K562 (cell line): ENCODE results near the gene TCF19. TPM values are rescaled to one million over a fixed set of nuclear protein-coding genes. Genes with fewer than 3 reads are reported as not detected.
A peak's percentile ranks its signal among the peaks of the same experiment; 100 is the strongest.

Source experiments
- ATAC-seq: fragments of 200-7000 bp; cut with Tn5 transposase; 3 replicates; pipeline ENCODE4 v1.9.1; 2020; ENCODE audit warnings: moderate library complexity
- BruUV-seq: library from RNA; stranded (reverse); fragments of 400-500 nt; replicated peaks from 2 replicates; lab custom pipeline; 2021; lab: Mats Ljungman, UMichigan
- CTCF ChIA-PET: fragments of 300-600 bp; formaldehyde crosslinking; extraction: SDS; loops from one replicate; lab custom pipeline; 2021; ENCODE audit warnings: low intra/inter-chr PET ratio; lab: Yijun Ruan, JAX
- POLR2A ChIA-PET: fragments of 300-600, 350-650 bp; sonication (Branson Sonifier 250); formaldehyde crosslinking; extraction: SDS; loops from one replicate; lab custom pipeline; 2021; ENCODE audit warnings: antibody characterized with exemption, inconsistent platforms; lab: Yijun Ruan, JAX
- DNase-seq, 4 experiments: peaks; one replicate each; pipeline versions ENCODE4 v3.0.0 to v3.0.0-alpha.2; 2011 to 2018; ENCODE audit warnings: low spot score in 3 of 4, mixed read lengths in 3 of 4; ENCODE audit errors: extremely low read depth in 1 of 4
- FAIRE-seq: peaks from 2 replicates; lab custom pipeline; 2011; peaks lifted over from hg19 to GRCh38; lab: Jason Lieb, UNC
- H2AFZ ChIP-seq: 2 replicates; pipeline ENCODE4 v1.6.0; 2011; ENCODE audit warnings: low read depth, low read length, control low read depth, inconsistent platforms
- H3K27ac ChIP-seq: fragments of 200-600 bp; 3 replicates; pipeline ENCODE4 v1.8.0; 2011; ENCODE audit warnings: low read depth, mild to moderate bottlenecking, control low read depth, inconsistent platforms, low read length, moderate library complexity, mixed read lengths; ENCODE audit errors: extremely low read depth
- H3K27me3 ChIP-seq, 2 experiments: fragments of 300-600 bp in 1 of 2; 2 replicates in 1 of 2; 3 replicates in 1 of 2; pipeline versions ENCODE4 v1.6.0 to v1.8.0; 2011; ENCODE audit warnings: inconsistent platforms in 2 of 2, low read length in 2 of 2, mild to moderate bottlenecking in 1 of 2, mixed read lengths in 1 of 2, moderate library complexity in 1 of 2; ENCODE audit not compliant: control insufficient read depth in 2 of 2, insufficient read depth in 2 of 2
- H3K36me3 ChIP-seq: fragments of 300-600 bp; 3 replicates; pipeline ENCODE4 v1.8.0; 2011; ENCODE audit warnings: mild to moderate bottlenecking, low read length, inconsistent platforms; ENCODE audit not compliant: control insufficient read depth, insufficient read depth
- H3K4me1 ChIP-seq, 2 experiments: fragments of 200-600 bp in 1 of 2; replicated peaks in 1 of 2; 2 replicates in 1 of 2; 3 replicates in 1 of 2; pipeline versions ENCODE4 v1.5.1 to v1.8.0; 2011; ENCODE audit warnings: inconsistent platforms in 2 of 2, low read length in 2 of 2, mild to moderate bottlenecking in 1 of 2, mixed read lengths in 1 of 2, moderate library complexity in 1 of 2; ENCODE audit not compliant: control insufficient read depth in 2 of 2, insufficient read depth in 2 of 2
- H3K4me2 ChIP-seq: 2 replicates; pipeline ENCODE4 v1.6.1; 2011; ENCODE audit warnings: low read length, control low read depth, inconsistent platforms, mixed read lengths; ENCODE audit not compliant: insufficient read depth
- H3K4me3 ChIP-seq: fragments of 200-600 bp; sonication (generic), shearing (Covaris generic); 2 replicates; pipeline ENCODE4 v1.5.1; 2016; ENCODE audit warnings: control low read depth, inconsistent platforms
- H3K79me2 ChIP-seq: fragments of 200-600 bp; 3 replicates; pipeline ENCODE4 v1.8.0; 2011; ENCODE audit warnings: low read length, inconsistent platforms; ENCODE audit not compliant: control insufficient read depth, insufficient read depth
- H3K9ac ChIP-seq, 2 experiments: 2 replicates each; pipeline versions ENCODE4 v1.6.0 to v1.6.1; 2011; ENCODE audit warnings: low read depth in 2 of 2, low read length in 2 of 2, control low read depth in 1 of 2, inconsistent platforms in 1 of 2, mild to moderate bottlenecking in 1 of 2, mixed read lengths in 1 of 2; ENCODE audit not compliant: insufficient read depth in 1 of 2
- H3K9me1 ChIP-seq: one replicate; pipeline ENCODE4 v1.6.0; 2011; ENCODE audit warnings: inconsistent platforms, mild to moderate bottlenecking, low read length, moderate library complexity; ENCODE audit not compliant: control insufficient read depth, insufficient read depth
- H3K9me3 ChIP-seq: replicated peaks from 2 replicates; pipeline ENCODE4 v1.5.1; 2011; ENCODE audit warnings: low read depth, low read length, inconsistent platforms; ENCODE audit not compliant: control insufficient read depth, insufficient read depth
- H4K20me1 ChIP-seq: replicated peaks from 2 replicates; pipeline ENCODE4 v1.6.1; 2011; ENCODE audit warnings: low read length, inconsistent platforms, mixed read lengths; ENCODE audit not compliant: control insufficient read depth, insufficient read depth
- CBFB ChIP-seq: sonication (generic); formaldehyde crosslinking; IDR thresholded peaks from 2 replicates; pipeline ENCODE4 v1.4.0; 2020; ENCODE audit warnings: mild to moderate bottlenecking, missing genetic modification reagents
- EP300 ChIP-seq: IDR thresholded peaks from 2 replicates; pipeline ENCODE4 v1.6.1; 2012; ENCODE audit warnings: low read length, improper control_type of control experiment
- EZH2 ChIP-seq: IDR thresholded peaks from 2 replicates; pipeline ENCODE4 v1.6.1; 2012; ENCODE audit warnings: low read depth, mild to moderate bottlenecking, inconsistent platforms, low read length, borderline replicate concordance
- LARP7 ChIP-seq: fragments of 450-650 bp; IDR thresholded peaks from 2 replicates; pipeline ENCODE4 v1.6.1; 2016
- NFXL1 ChIP-seq: fragments of 450-650 bp; formaldehyde crosslinking; IDR thresholded peaks from 2 replicates; pipeline ENCODE4 v1.4.0; 2021; ENCODE audit warnings: mild to moderate bottlenecking
- SNRNP70 ChIP-seq: fragments of 200-400 bp; formaldehyde crosslinking; optimal IDR thresholded peaks from 2 replicates; pipeline ENCODE3; 2017; ENCODE audit warnings: low read depth, low read length
- STAT5A ChIP-seq: IDR thresholded peaks from 2 replicates; pipeline ENCODE4 v1.6.1; 2012; ENCODE audit warnings: low read length, inconsistent platforms, borderline replicate concordance
- XRCC3 ChIP-seq: fragments of 450-650 bp; IDR thresholded peaks from 2 replicates; pipeline ENCODE4 v1.6.1; 2017; ENCODE audit warnings: mild to moderate bottlenecking, moderate library complexity
- WGBS: fragments of 100-300 bp; shearing (Covaris generic); methylation state at CpG from one replicate; pipeline ENCODE4 v1.1.6; 2016; ENCODE audit warnings: low coverage, mixed read lengths; ENCODE audit not compliant: insufficient coverage; ENCODE audit errors: missing lambda C conversion rate; 5-methylcytosine and 5-hydroxymethylcytosine counted together
- in situ Hi-C: fragments of 300-500 bp; cut with MboI; formaldehyde crosslinking; loops from 4 replicates; pipeline ENCODE4 v1.15.0; 2018; ENCODE audit warnings: inconsistent platforms, mixed read lengths
- intact Hi-C: fragments of 100-400 bp; cut with micrococcal nuclease; formaldehyde crosslinking; loops from 2 replicates; pipeline ENCODE4 v1.14.2; 2022
- polyA plus RNA-seq, 8 experiments: library from polyadenylated mRNA; depleted of rRNA in 4 of 8; stranded (reverse) in 5 of 8; unstranded in 3 of 8; fragments of >200 nt; fragmentation: Nextera tagmentation in 2 of 8; fragmentation: Illumina TruSeq in 1 of 8; extraction: Ambion mirVana in 2 of 8; extraction: Trizol in 1 of 8; gene quantifications; 2 replicates each; pipeline versions ENCODE4 v1.2.1 to v1.2.3, GENCODE V29; 2011 to 2014; ENCODE audit warnings: inconsistent platforms in 1 of 8, missing spikeins in 1 of 8
- total RNA-seq, 7 experiments: library from RNA; depleted of rRNA in 6 of 7; stranded (reverse); fragments of >200 nt in 6 of 7; fragmentation: Illumina TruSeq in 2 of 7; extraction: Trizol in 2 of 7; gene quantifications; 2 replicates each; pipeline versions ENCODE4 v1.2.1 to v1.2.3, GENCODE V29; 2011 to 2021; ENCODE audit warnings: low replicate concordance in 1 of 7
- TF ChIP-seq, protein P1 (sequence below): sonication (generic); formaldehyde crosslinking; IDR thresholded peaks from 2 replicates; pipeline ENCODE4 v1.8.1; 2023; ENCODE audit warnings: mild to moderate bottlenecking, missing genetic modification reagents, moderate library complexity
- TF ChIP-seq, protein P2 (sequence below), 2 experiments: fragments of 150-350 bp in 1 of 2; IDR thresholded peaks; 2 replicates each; pipeline ENCODE4 v1.6.1; 2012 to 2016; ENCODE audit warnings: low read depth in 2 of 2, low read length in 2 of 2, mild to moderate bottlenecking in 1 of 2, moderate library complexity in 1 of 2

TCF19 gene
- total and polyA plus RNA-seq, 9 of the 15 experiments (the other 6 are each of a cell fraction or from before 2014, with no cell fraction given): 4.2 to 42.5 (median 25.7) TPM

- intact Hi-C loops (no loop called here), in situ Hi-C loops (no loop called here)
- no peaks in the 10 kb centered on the region for H3K27me3 ChIP-seq
- H2AFZ ChIP-seq: no peak overlapping the region
- TF ChIP-seq SNRNP70: no peak
- peaks cover 0 to 4% of the 10 kb centered on the region in 2 experiments; a peak in 2 of 5 replicates for H3K4me1 ChIP-seq
- FAIRE-seq (no peak), ATAC-seq (no peak), DNase-seq (no peak)
- no peaks in the 10 kb centered on the region for H3K9me3 ChIP-seq
- ChIA-PET POLR2A (interaction anchor here (0.8 to 2.6 kb wide), 7 partner anchors 10 to 313 kb away, joined by 3 to 7 read pairs (median 3); partner anchors contain the start of genes CCHCR1 and TCF19), CTCF (interaction anchor here (0.8 kb wide), 1 partner anchor 9 kb away, joined by 3 read pairs; no protein-coding TSS in a partner anchor)
- H3K79me2 ChIP-seq: no peaks in the 10 kb centered on the region
- 96% methylated on average over 9 of the region's 10 CpGs for WGBS
- no peaks in the 10 kb centered on the region for H3K9me1 ChIP-seq
- H3K9ac ChIP-seq: peak overlapping the region in 1 of 2 experiments; percentile 78; a peak in 1 of 4 replicates
- H3K4me3 ChIP-seq: no peak overlapping the region
- H3K4me2 ChIP-seq: no peak overlapping the region
- H4K20me1 ChIP-seq: no peaks in the 10 kb centered on the region; the same call in 1 of the 2 replicates
- no peak overlapping the region for H3K27ac ChIP-seq
- no TSS peak for BruUV-seq
- peaks cover 55% of the 10 kb centered on the region; the same call in 2 of the 3 replicates for H3K36me3 ChIP-seq
Measured at GRCh38 chr6:31145386-31145785, 13.0 kb upstream of the TCF19 start.

DNA sequence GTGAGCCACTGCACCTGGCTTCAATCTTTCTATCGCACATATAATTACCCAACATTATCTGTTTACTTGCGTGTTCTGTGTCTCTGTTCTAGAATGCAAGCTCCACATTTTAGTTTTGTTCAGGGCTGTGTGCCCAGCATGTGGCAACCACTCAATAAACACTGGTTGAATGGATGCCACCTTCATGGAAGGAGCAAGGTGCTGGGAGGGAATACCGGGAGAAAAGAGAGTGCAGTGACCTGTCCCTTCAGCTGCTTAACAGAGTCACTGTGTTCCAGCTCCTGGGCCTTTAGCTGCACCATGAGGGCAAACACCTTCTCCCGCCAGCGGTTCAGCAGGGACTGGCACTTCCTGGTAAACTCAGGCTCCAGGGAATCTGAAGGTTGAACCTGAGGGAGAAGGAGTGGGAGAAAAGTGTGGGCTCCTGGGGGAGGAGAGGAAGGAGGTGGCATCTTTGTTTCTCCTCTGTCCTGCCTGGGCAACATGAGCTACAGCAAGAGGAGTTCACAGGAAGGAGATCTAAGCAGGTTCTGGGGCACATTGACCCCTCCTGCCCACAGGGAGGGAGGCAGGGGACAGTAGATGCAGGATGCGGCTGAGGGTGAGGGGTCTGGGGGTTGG, 8.5 kb upstream of the TCF19 start:
- no peak overlapping the region for H3K4me3 ChIP-seq
- no peaks in the 10 kb centered on the region for H3K27me3 ChIP-seq
- no peak overlapping the region for H3K27ac ChIP-seq
- WGBS: 91% methylated on average over 6 of the region's 6 CpGs
- no TSS peak for BruUV-seq
- ATAC-seq (no peak), FAIRE-seq (no peak), DNase-seq (no peak)
- no peaks in the 10 kb centered on the region for H3K9me1 ChIP-seq
- in situ Hi-C loops: no loop called here
- peaks cover 0 to 7% of the 10 kb centered on the region in 2 experiments; a peak in 1 of 5 replicates for H3K4me1 ChIP-seq
- ChIA-PET CTCF (no interaction called here), POLR2A (interaction anchor here (1.2 to 1.3 kb wide), 2 partner anchors 8 to 9 kb away, joined by 4 to 5 read pairs; no protein-coding TSS in a partner anchor)
- peak overlapping the region in 1 of 2 experiments; percentile 4; a peak in 1 of 4 replicates for H3K9ac ChIP-seq
- no peak overlapping the region for H2AFZ ChIP-seq
- H3K9me3 ChIP-seq: no peaks in the 10 kb centered on the region
- intact Hi-C loops: no loop called here
- peaks cover 54% of the 10 kb centered on the region; the same call in 2 of the 3 replicates for H3K36me3 ChIP-seq
- H3K4me2 ChIP-seq: no peak overlapping the region
- no peaks in the 10 kb centered on the region for H3K79me2 ChIP-seq
- no peaks in the 10 kb centered on the region for H4K20me1 ChIP-seq
- TF ChIP-seq XRCC3 (no peak), EP300 (no peak), LARP7 (no peak), NFXL1 (CRISPR knock-in tag) (no peak), CBFB (CRISPR knock-in tag) (no peak), EZH2 (no peak), STAT5A (no peak)
- TF ChIP-seq, protein P1, sequence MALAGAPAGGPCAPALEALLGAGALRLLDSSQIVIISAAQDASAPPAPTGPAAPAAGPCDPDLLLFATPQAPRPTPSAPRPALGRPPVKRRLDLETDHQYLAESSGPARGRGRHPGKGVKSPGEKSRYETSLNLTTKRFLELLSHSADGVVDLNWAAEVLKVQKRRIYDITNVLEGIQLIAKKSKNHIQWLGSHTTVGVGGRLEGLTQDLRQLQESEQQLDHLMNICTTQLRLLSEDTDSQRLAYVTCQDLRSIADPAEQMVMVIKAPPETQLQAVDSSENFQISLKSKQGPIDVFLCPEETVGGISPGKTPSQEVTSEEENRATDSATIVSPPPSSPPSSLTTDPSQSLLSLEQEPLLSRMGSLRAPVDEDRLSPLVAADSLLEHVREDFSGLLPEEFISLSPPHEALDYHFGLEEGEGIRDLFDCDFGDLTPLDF (CRISPR knock-in tag): no peak
- TF ChIP-seq, protein P2, sequence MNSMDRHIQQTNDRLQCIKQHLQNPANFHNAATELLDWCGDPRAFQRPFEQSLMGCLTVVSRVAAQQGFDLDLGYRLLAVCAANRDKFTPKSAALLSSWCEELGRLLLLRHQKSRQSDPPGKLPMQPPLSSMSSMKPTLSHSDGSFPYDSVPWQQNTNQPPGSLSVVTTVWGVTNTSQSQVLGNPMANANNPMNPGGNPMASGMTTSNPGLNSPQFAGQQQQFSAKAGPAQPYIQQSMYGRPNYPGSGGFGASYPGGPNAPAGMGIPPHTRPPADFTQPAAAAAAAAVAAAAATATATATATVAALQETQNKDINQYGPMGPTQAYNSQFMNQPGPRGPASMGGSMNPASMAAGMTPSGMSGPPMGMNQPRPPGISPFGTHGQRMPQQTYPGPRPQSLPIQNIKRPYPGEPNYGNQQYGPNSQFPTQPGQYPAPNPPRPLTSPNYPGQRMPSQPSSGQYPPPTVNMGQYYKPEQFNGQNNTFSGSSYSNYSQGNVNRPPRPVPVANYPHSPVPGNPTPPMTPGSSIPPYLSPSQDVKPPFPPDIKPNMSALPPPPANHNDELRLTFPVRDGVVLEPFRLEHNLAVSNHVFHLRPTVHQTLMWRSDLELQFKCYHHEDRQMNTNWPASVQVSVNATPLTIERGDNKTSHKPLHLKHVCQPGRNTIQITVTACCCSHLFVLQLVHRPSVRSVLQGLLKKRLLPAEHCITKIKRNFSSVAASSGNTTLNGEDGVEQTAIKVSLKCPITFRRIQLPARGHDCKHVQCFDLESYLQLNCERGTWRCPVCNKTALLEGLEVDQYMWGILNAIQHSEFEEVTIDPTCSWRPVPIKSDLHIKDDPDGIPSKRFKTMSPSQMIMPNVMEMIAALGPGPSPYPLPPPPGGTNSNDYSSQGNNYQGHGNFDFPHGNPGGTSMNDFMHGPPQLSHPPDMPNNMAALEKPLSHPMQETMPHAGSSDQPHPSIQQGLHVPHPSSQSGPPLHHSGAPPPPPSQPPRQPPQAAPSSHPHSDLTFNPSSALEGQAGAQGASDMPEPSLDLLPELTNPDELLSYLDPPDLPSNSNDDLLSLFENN (IDR thresholded peaks at IDR 0.05; ENCODE audit: low read depth in 2 of 2, low read length in 2 of 2): no peak
